NCI-H2196 (cell line): ENCODE measurements around the gene S100P.
"Not testable (repeated sequence)": the region's sequence is repeated elsewhere in the genome, so short reads cannot be mapped to it uniquely, and the experiment has no call there.

Source experiments
- DNase-seq: peaks from one replicate; lab custom pipeline; 2025; ENCODE audit not compliant: unreplicated experiment; lab: John Stamatoyannopoulos, UW

Gene S100P

DNA sequence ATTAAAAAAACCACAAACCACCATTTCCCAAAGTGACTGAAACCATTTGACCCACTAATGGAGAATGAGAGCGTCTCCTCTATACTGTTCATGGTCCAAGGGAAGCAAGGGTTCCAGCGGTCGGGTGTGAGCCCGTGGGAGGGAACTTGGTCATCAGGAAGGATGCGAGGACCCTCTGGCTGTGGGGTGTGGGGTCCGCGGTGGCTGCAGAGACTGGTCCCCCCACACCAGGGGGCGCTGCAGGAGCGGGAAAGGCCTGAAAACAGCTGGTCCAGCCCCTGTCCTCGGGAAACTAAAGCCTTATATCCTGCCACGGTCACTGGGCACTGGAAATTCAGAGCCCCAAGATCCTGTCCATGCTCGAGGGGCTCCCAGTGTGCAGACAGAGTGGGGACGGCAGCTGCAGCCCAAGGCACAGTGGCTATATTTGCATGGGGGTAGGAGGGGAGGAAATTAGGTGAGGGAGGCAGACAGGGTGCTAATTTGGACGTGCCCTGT lies 26.6 kb downstream of the S100P start:
- peak; percentile 92 for DNase-seq

DNA sequence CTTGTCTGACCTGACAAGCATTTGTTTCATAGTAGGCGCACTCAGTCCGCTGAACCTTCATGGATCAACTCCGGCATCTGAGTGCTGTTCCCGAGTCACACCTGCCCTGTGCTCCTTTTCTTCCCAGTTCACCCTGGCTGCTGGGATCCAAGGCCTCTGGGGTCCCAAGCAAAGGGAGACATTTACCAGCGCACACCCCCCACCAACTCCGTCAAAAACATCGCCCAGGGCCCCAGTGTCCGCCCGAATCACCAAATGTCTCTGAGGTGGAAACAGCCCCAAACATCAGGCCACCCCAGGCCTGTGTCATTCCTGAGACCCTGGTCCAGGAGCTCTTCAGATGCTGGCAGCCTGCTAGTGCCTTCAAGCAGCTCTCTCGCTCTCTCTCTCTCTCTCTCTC lies 27.4 kb downstream of the S100P start:
- no peak for DNase-seq

DNA sequence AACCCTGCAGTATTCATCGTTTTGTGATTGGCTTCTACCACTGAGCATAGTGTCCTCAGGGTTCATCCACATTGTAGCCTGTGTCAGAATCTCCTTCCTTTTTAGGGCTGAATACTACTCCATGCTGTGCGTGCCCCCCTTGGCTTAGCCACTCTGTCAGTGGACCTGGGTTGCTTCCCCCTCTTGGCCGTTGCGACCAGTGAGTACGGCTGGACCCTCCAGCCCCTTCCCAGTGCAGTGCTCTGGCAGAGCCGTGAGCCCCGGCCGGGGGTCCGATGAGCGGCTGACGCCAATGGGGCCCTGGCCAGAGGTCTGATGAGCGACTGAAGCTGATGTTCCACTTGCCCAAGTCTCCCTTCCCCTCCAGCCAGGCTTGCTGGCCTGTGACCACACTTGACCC lies 29.2 kb downstream of the S100P start:
- DNase-seq: no peak

DNA sequence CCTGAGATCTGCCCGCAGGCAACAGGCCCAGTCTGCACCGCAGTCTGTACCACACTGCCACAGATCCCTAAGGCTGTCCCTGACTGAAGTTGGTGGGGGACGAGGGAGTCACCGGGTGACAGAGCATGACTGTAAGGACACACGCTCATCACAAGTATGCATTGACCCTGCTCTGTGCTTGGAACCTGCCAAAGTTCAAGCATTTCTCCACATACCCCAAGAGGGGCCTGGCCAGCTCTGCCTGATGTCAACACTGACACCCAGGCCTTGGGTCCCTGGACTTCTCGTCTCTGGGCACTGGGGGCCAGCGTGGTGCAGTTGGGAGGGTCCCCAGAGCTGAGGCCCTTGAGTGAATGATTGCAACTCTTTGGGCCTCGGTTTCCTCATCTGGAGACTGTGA lies 30.2 kb downstream of the S100P start:
- no peak for DNase-seq

DNA sequence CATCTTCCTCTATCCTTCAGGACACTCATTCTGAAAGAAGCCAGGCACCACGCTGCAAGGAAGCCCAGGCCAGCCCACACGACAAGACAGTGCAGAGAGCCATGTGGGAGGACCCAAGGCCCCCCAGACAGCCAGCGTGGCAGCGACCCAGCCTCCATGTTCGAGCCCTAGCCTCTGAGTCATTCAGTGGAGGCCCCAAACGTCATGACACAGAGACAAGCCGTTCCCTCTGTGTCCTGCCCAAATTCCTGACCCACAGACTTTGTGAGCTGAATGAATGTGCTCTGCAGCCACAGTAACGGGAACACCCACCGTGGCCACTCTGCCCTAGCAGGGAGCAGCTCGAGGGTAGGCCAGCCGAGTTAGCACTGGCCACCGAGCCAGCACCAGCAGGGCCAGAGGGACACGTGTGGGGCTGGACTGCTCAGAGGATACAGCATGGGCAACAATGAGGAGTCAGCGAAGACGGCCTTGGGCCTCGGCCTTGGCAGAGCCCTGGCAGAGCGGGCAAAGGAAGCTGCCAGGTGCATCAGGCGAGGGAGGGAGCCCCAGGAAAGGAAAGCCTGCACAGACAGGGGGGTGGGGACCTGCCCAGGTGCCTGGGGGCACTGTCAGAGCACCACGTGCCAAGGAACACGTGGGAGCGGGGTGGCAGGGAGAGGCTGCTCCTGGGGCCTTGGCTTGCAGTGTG lies 30.9 kb downstream of the S100P start:
- DNase-seq: no peak

DNA sequence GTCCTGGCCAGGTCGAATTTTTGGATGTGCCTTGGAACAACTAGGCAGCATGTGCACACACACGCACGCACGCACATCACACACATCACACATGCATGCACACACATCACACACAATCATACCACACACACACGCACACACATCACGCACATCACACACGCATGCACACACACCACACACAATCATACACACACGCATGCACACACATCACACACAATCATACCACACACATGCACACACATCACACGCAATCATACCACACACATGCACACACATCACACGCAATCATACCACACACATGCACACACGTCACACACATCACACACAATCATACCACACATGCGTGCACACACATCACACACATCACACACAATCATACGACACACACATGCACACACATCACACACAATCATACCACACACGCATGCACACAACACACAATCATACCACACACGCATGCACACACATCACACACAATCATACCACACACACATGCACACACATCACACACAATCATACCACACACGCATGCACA lies 31.8 kb downstream of the S100P start:
- not testable (repeated sequence) for DNase-seq

DNA sequence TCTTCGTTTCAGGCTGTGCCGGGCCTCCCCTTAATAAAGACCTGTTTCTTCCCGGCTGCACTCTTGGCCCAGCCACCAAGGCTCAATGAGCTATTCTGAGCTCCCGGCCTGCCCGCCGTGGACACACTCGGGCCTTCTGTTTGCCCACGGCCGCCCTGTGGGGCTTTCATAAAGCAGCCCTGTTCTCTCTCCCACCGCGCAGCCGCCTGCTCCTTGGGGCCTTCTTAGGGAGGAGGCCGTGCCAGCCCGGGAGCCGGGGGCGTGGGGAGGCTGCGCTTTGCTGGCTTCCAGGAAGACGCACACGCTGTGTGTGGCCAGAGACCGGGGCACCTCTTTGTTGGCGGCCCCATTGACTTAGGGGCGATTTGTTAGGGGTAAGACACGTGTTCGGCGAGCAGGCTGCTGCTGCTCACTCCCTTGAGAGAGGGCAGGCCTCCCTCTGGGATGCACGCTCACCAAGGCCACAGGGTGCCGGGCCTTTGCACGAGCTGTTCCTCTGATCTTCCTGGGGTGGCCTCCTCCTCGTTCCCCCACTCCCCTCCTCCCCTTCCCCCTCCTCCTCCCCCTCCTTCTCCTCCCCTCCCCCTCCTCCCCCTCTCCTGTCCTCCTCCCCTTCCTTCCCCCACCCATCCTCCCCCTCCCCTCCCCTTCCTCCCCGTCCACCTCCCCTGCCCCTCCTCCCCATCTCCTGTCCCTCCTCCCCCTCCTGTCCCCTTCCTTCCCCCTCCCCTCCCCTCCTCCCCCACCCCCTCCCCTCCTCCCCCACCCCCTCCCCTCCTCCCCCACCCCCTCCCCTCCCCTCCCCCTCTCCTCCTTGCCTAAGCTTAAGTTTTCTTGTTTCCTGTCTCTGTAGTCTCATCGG lies 33.6 kb downstream of the S100P start:
- no peak for DNase-seq

- DNase-seq: no peak
Measured at GRCh38 chr4:6727943-6728250, 34.2 kb downstream of the S100P start.

- no peak for DNase-seq
Measured at GRCh38 chr4:6728320-6729029, 34.8 kb downstream of the S100P start.

GRCh38 chr4:6730603-6731317 lies 37.1 kb downstream of the S100P start:
- no peak for DNase-seq

- no peak for DNase-seq
Measured at GRCh38 chr4:6731318-6731675, 37.6 kb downstream of the S100P start.

- DNase-seq: no peak
Measured at GRCh38 chr4:6731780-6732179, 38.1 kb downstream of the S100P start.

- no peak for DNase-seq
Measured at GRCh38 chr4:6732441-6733357, 39.0 kb downstream of the S100P start.

DNA sequence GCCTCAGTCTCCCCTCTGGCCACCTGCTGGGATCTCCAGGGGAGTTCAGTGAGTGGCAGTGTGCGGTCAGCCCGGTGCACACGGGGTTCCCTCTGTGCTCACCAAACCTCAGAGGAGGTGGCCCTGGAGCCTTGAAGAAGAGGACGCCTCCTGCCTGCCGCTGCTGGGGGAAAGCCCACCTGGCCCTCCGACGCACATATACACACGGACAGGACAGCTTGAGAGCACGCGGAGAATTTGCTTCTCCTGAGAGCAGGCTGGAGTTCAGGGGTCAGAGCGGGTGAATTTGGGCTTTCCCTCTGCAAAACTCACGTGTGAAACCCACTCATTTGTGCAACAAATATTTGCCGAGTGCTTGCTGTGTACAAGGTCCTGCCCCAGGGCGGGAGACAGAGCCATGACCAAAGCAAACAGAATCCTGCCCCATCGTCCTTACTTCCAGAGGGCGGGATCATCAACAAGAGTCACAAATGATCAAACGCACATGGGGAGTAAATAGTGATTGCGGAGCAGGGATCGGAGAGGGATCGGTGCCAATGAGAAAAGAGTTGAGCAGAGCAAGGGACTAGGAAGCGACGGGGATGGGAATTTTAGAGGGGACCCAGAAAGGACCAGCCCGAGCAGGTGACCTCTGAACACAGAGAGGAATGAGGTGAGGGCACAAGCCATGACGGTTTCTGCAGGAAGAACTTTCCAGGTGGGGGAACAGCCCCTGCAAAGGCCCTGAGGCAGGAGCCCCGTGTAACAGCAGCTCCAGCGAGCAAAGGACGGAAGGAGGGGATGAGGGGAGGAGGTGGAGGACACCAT lies 39.9 kb downstream of the S100P start:
- no peak for DNase-seq

- DNase-seq: no peak
Measured at GRCh38 chr4:6734165-6734786, 40.6 kb downstream of the S100P start.

DNA sequence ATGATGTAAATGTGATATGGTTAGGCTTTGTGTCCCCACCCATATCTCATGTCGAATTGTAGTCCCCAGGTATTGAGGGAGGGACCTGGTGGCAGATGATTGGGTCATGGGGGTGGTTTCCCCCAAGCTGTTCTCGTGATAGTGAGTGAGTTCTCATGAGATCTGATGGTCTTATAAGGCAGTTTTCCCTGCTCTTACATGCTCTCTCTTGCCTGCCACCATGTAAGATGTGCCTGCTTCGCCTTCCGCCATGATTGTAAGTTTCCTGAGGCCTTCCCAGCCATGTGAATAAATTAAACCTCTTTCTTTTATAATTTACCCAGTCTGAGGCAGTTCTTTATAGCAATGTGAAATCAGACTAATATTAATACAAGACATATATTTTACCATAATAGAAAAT lies 46.2 kb downstream of the S100P start:
- no peak for DNase-seq

DNA sequence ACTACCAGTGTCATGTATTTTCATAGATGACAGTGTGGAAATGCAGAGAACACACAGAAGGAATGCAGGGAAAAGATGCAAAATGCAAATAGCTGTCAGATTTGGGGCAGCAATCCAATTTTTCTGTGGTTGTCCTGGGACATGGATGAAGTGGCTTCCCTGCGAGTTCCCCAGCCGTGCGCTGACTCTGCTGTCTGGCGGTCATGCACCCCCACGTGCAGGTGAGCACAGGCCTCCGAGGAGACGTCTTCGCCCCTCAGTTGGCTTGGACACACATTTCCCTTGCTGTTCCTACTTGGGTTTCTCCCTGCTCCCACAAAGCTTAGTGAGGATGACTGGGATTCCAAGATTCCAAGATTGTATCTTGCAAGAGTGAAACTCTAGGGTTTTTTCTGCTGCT lies 46.7 kb downstream of the S100P start:
- no peak for DNase-seq

GRCh38 chr4:6742507-6742906 lies 48.8 kb downstream of the S100P start:
- no peak for DNase-seq

DNA sequence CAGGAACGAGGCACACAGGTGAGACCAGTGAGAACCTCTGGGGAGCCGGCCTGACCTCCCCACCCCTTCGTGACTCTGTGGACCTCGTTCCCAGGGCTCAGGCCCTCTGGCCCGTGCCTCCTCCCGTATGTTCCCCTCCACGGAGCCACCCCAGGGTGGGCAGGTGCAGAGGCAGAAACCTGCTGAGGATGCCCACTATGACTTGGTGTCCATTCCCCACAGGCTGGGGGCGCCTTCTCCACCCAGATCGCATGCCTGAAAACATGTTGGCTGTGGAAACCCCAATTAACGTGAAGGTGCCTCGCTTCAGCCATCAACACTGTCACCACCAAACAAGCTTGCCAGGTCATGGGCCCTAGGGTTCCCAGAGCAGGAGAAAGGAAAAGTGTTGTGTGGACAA lies 49.3 kb downstream of the S100P start:
- DNase-seq: no peak
